SH-SY5Y (cell line): ENCODE data around the gene TECPR2.

Source experiments
- GATA2 ChIP-seq: IDR thresholded peaks from 2 replicates; pipeline ENCODE4 v1.6.1; 2011; ENCODE audit warnings: mild to moderate bottlenecking, low read depth, low read length
- GATA3 ChIP-seq: IDR thresholded peaks from 2 replicates; pipeline ENCODE4 v1.6.1; 2011; ENCODE audit warnings: low read depth, mild to moderate bottlenecking, low read length, moderate library complexity

DNA sequence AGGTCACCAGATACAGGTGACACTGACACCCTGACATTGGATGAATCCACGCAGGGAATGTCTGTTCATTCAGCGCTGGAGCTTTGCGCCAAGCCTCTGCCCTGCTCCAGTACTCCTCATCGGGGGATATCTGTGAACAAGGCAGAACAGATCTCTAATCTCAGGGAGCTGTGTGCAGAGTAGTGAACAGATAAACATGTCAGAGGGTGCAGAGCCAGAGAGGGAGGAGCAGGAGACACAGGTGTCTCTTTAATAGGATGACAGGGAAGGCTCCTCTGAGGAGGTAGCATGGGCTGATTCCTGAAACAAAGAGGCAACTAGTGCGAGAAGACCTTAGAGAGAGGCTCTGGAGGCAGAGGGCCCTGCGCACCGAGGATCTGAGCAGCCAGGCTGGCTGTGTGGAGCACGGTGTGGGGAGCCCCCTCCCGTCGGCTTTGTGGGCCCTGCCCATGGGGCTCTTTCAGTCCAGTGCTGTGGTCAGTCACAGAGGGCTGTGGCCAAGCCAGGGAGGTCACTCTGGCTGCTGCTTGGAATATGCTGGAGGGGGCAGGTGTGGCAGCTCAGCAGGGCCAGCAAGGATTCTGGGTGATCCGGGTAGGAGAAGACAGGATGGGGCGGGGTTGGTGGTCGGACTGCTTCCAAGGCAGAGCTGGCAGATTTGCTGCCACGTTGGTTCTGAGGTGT is 55.6 kb downstream of the TECPR2 start:
- TF ChIP-seq GATA3 (no peak), GATA2 (no peak)
